ENCODE measurements around the gene TSHZ2.

- TF ChIP-seq CTCF (IDR thresholded peaks at IDR 0.05) (no peak), POLR2AphosphoS5 (IDR thresholded peaks at IDR 0.05) (peak in 2 of 4 donors; percentile 18 to 51), POLR2A (IDR thresholded peaks at IDR 0.05) (no peak), EP300 (IDR thresholded peaks at IDR 0.05) (no peak)
Measured at GRCh38 chr20:53032478-53032932, 60.3 kb downstream of the TSHZ2 start.
